ENCODE measurements around the gene CDA. TPM values are rescaled to one million over a fixed set of nuclear protein-coding genes. Genes with fewer than 3 reads are reported as not detected.
A peak's percentile ranks its signal among the peaks of the same experiment; 100 is the strongest.

CDA gene
- total RNA-seq, 1 donor from 2014 or later = not detected

DNA sequence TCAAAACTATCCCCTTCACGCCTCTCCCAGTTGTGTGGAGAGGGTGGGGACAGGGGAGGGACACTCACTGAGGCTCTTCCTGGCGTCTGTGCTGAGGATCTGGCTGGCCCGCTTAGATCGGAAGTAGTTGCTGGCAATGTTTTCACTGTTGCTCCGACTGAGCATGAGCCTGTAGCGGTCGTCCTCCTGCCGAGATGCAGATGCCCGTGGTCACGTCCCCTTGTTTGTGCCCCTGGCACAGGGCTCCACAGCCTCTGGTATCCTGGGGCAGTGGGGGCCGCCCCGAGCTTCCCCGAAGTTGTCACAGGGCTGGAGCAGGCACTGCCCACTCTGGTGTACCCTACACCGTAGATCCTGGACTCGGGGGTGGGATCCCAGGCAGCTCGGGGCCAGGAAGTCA, 77.2 kb downstream of the CDA start:
- H3K27me3 Mint-ChIP-seq (ENCODE audit: low read depth) = no peaks in the 10 kb centered on the region
- no peaks in the 10 kb centered on the region for H3K36me3 Mint-ChIP-seq (ENCODE audit: low read depth)
- DNase-seq (ENCODE audit: low read depth, low spot score) = no peak
- no peaks in the 10 kb centered on the region for H3K9me3 Mint-ChIP-seq
- TF ChIP-seq, protein P1, sequence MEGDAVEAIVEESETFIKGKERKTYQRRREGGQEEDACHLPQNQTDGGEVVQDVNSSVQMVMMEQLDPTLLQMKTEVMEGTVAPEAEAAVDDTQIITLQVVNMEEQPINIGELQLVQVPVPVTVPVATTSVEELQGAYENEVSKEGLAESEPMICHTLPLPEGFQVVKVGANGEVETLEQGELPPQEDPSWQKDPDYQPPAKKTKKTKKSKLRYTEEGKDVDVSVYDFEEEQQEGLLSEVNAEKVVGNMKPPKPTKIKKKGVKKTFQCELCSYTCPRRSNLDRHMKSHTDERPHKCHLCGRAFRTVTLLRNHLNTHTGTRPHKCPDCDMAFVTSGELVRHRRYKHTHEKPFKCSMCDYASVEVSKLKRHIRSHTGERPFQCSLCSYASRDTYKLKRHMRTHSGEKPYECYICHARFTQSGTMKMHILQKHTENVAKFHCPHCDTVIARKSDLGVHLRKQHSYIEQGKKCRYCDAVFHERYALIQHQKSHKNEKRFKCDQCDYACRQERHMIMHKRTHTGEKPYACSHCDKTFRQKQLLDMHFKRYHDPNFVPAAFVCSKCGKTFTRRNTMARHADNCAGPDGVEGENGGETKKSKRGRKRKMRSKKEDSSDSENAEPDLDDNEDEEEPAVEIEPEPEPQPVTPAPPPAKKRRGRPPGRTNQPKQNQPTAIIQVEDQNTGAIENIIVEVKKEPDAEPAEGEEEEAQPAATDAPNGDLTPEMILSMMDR (conservative IDR thresholded peaks at IDR 0.05) = no peak
- H3K27ac Mint-ChIP-seq (ENCODE audit: unreplicated experiment) = no peak overlapping the region
- H3K4me3 Mint-ChIP-seq = no peak overlapping the region
- H3K4me1 Mint-ChIP-seq = peaks cover 17% of the 10 kb centered on the region

DNA sequence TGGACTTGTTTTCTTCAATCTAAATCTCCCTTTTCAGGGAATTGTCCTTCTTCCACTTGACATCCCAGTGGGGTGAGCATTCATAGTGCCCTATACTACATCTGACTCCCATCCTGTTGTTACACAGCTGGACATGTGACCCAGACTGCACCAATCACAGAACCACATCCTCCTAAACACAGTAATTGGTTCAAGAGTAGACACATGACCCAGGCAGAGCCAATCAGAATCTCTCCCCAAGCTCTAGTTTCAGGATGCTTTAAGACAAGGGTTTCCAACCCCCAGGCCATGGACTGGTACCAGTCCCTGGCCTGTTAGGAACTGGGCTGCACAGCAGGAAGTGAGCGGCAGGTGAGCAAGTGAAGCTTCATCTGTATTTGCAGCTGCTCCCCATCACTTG, 77.9 kb downstream of the CDA start:
- Mint-ChIP-seq H3K27me3 (ENCODE audit: low read depth) (no peaks in the 10 kb centered on the region), H3K9me3 (no peaks in the 10 kb centered on the region), H3K36me3 (ENCODE audit: low read depth) (no peaks in the 10 kb centered on the region), H3K4me1 (peaks cover 11% of the 10 kb centered on the region), H3K4me3 (no peak overlapping the region), H3K27ac (ENCODE audit: unreplicated experiment) (peak overlapping the region; percentile 78)
- DNase-seq (ENCODE audit: low read depth, low spot score) = no peak
- TF ChIP-seq, protein P1 (conservative IDR thresholded peaks at IDR 0.05) = no peak

Other genes with a start within 250 kb of the CDA start
- 31.4 and 34.7 TPM in 2 replicates for gene CAMK2N1, start 102.9 kb upstream of the CDA start, total RNA-seq
- gene MUL1, start 80.9 kb upstream of the CDA start, total RNA-seq = 26.5 and 27.6 TPM in 2 replicates
- gene FAM43B, start 36.5 kb upstream of the CDA start, total RNA-seq = 0.59 and 0.75 TPM in 2 replicates
- gene PINK1, start 44.4 kb downstream of the CDA start, total RNA-seq = 14.0 and 16.5 TPM in 2 replicates
- 175 and 179 TPM in 2 replicates for gene DDOST, start 72.3 kb downstream of the CDA start, total RNA-seq
- 1.1 and 1.6 TPM in 2 replicates for gene KIF17, start 128.9 kb downstream of the CDA start, total RNA-seq
- gene SH2D5, start 143.6 kb downstream of the CDA start, total RNA-seq = 3.2 TPM in 2 replicates
- 302 and 303 TPM in 2 replicates for gene HP1BP3, start 198.2 kb downstream of the CDA start, total RNA-seq